H9 (cell line): ENCODE data around the gene ALOX12B. TPM values are rescaled to one million over a fixed set of nuclear protein-coding genes. Genes with fewer than 3 reads are reported as not detected.
A peak's percentile ranks its signal among the peaks of the same experiment; 100 is the strongest.

Experiments used
- DNase-seq: peaks from one replicate; pipeline ENCODE4 v3.0.0-alpha.2; 2017
- H2AFZ ChIP-seq: one replicate; pipeline ENCODE4 v1.6.1; 2013; ENCODE audit warnings: mild to moderate bottlenecking, low read length, control low read depth, moderate library complexity
- H2AK5ac ChIP-seq: 2 replicates; pipeline ENCODE4 v1.6.1; 2013; ENCODE audit warnings: low read length, control low read depth, mixed read lengths; ENCODE audit not compliant: insufficient read length
- H2BK120ac ChIP-seq: one replicate; pipeline ENCODE4 v1.6.1; 2013; ENCODE audit warnings: low read depth, mild to moderate bottlenecking, low read length, control low read depth, inconsistent platforms; ENCODE audit not compliant: poor library complexity, severe bottlenecking
- H2BK12ac ChIP-seq: 2 replicates; pipeline ENCODE4 v1.6.1; 2013; ENCODE audit warnings: low read length, control low read depth, mixed read lengths, low read depth; ENCODE audit not compliant: insufficient read length
- H2BK15ac ChIP-seq: 2 replicates; pipeline ENCODE4 v1.6.1; 2013; ENCODE audit warnings: low read depth, low read length, control low read depth
- H2BK20ac ChIP-seq: one replicate; pipeline ENCODE4 v1.6.1; 2013; ENCODE audit warnings: low read depth, mild to moderate bottlenecking, low read length, control low read depth, inconsistent platforms; ENCODE audit not compliant: poor library complexity, severe bottlenecking
- H2BK5ac ChIP-seq: 2 replicates; pipeline ENCODE4 v1.6.1; 2013; ENCODE audit warnings: low read length, control low read depth, mixed read lengths; ENCODE audit not compliant: insufficient read length
- H3K14ac ChIP-seq: 2 replicates; pipeline ENCODE4 v1.6.1; 2013; ENCODE audit warnings: low read length, control low read depth; ENCODE audit not compliant: insufficient read depth
- H3K18ac ChIP-seq: 2 replicates; pipeline ENCODE4 v1.6.1; 2013; ENCODE audit warnings: low read depth, mild to moderate bottlenecking, mixed read lengths, low read length, control low read depth; ENCODE audit not compliant: insufficient read length
- H3K23ac ChIP-seq: 2 replicates; pipeline ENCODE4 v1.6.1; 2013; ENCODE audit warnings: low read length, control low read depth, mixed read lengths, low read depth; ENCODE audit not compliant: insufficient read length
- H3K23me2 ChIP-seq: 2 replicates; pipeline ENCODE4 v1.6.1; 2013; ENCODE audit warnings: low read depth, mild to moderate bottlenecking, mixed read lengths, low read length, control low read depth; ENCODE audit not compliant: insufficient read length, poor library complexity, severe bottlenecking
- H3K27ac ChIP-seq: 2 replicates; pipeline ENCODE4 v1.5.1; 2013; ENCODE audit warnings: low read length, control low read depth, mixed read lengths, low read depth; ENCODE audit not compliant: insufficient read length
- H3K27me3 ChIP-seq: 2 replicates; pipeline ENCODE4 v1.6.1; 2013; ENCODE audit warnings: low read length, control low read depth, inconsistent platforms; ENCODE audit not compliant: insufficient read depth
- H3K4ac ChIP-seq: 2 replicates; pipeline ENCODE4 v1.6.1; 2013; ENCODE audit warnings: low read depth, mild to moderate bottlenecking, control low read depth, inconsistent platforms, low read length, moderate library complexity
- H3K4me1 ChIP-seq: 2 replicates; pipeline ENCODE4 v1.6.1; 2013; ENCODE audit warnings: low read length, control low read depth, inconsistent platforms; ENCODE audit not compliant: insufficient read depth
- H3K4me2 ChIP-seq: 2 replicates; pipeline ENCODE4 v1.6.1; 2013; ENCODE audit warnings: low read length, control low read depth, mixed read lengths; ENCODE audit not compliant: insufficient read length, insufficient read depth
- H3K56ac ChIP-seq: 2 replicates; pipeline ENCODE4 v1.6.1; 2013; ENCODE audit warnings: low read depth, mild to moderate bottlenecking, mixed read lengths, low read length, control low read depth; ENCODE audit not compliant: insufficient read length
- H3K79me1 ChIP-seq: 2 replicates; pipeline ENCODE4 v1.6.1; 2013; ENCODE audit warnings: low read depth, mild to moderate bottlenecking, moderate library complexity, low read length, control low read depth, inconsistent platforms; ENCODE audit not compliant: insufficient read depth, poor library complexity, severe bottlenecking
- H3K79me2 ChIP-seq: 2 replicates; pipeline ENCODE4 v1.6.1; 2013; ENCODE audit warnings: low read length, control low read depth, inconsistent platforms; ENCODE audit not compliant: insufficient read depth
- H3K9ac ChIP-seq: 2 replicates; pipeline ENCODE4 v1.6.1; 2013; ENCODE audit warnings: low read length, control low read depth, mixed read lengths; ENCODE audit not compliant: insufficient read length; ENCODE audit errors: extremely low read depth
- H3K9me3 ChIP-seq: one replicate; pipeline ENCODE4 v1.6.1; 2013; ENCODE audit warnings: low read depth, low read length, inconsistent platforms; ENCODE audit not compliant: control insufficient read depth
- H3T11ph ChIP-seq: one replicate; pipeline ENCODE4 v1.6.1; 2013; ENCODE audit warnings: mild to moderate bottlenecking, low read length, control low read depth, inconsistent platforms
- H4K20me1 ChIP-seq: one replicate; pipeline ENCODE4 v1.6.1; 2013; ENCODE audit not compliant: control insufficient read depth, insufficient read length, insufficient read depth
- H4K5ac ChIP-seq: 2 replicates; pipeline ENCODE4 v1.6.1; 2013; ENCODE audit warnings: low read depth, mild to moderate bottlenecking, mixed read lengths, low read length, control low read depth; ENCODE audit not compliant: insufficient read length
- H4K8ac ChIP-seq: replicated peaks from 2 replicates; pipeline ENCODE4 v1.6.1; 2013; ENCODE audit warnings: low read length, control low read depth, mixed read lengths, low read depth; ENCODE audit not compliant: insufficient read length
- H4K91ac ChIP-seq: 2 replicates; pipeline ENCODE4 v1.6.1; 2013; ENCODE audit warnings: low read depth, mild to moderate bottlenecking, moderate library complexity, mixed read lengths, low read length, control low read depth; ENCODE audit not compliant: insufficient read length
- H3K27ac Mint-ChIP-seq, 3 experiments: 2 replicates in 2 of 3; 3 replicates in 1 of 3; pipeline ENCODE4 v1.8.0; 2020 to 2021; ENCODE audit warnings: mixed read lengths in 3 of 3, mild to moderate bottlenecking in 1 of 3, moderate library complexity in 1 of 3
- H3K27me3 Mint-ChIP-seq: 2 replicates; pipeline ENCODE4 v1.8.0; 2021; ENCODE audit warnings: low read depth, mild to moderate bottlenecking, moderate library complexity, mixed read lengths
- H3K36me3 Mint-ChIP-seq, 3 experiments: 2 replicates in 2 of 3; 3 replicates in 1 of 3; pipeline ENCODE4 v1.8.0; 2020 to 2021; ENCODE audit warnings: low read depth in 3 of 3, mixed read lengths in 3 of 3; ENCODE audit not compliant: insufficient read depth in 1 of 3
- H3K4me1 Mint-ChIP-seq, 2 experiments: 2 replicates each; pipeline ENCODE4 v1.8.0; 2020; ENCODE audit warnings: mixed read lengths in 2 of 2
- H3K4me3 Mint-ChIP-seq, 2 experiments: 2 replicates in 1 of 2; 3 replicates in 1 of 2; pipeline ENCODE4 v1.8.0; 2020 to 2021; ENCODE audit warnings: mild to moderate bottlenecking in 2 of 2, mixed read lengths in 2 of 2, moderate library complexity in 1 of 2
- H3K9me3 Mint-ChIP-seq, 2 experiments: 2 replicates in 1 of 2; 3 replicates in 1 of 2; pipeline ENCODE4 v1.8.0; 2020; ENCODE audit warnings: mild to moderate bottlenecking in 2 of 2, mixed read lengths in 2 of 2, moderate library complexity in 1 of 2
- WGBS: extraction: QIAGEN DNeasy Blood & Tissue Kit; methylation state at CpG from one replicate; pipeline ENCODE4 v1.1.7; 2013; ENCODE audit warnings: missing lambda C conversion rate, low lambda C conversion rate, mixed read lengths; ENCODE audit not compliant: insufficient read length; ENCODE audit errors: extremely low coverage; 5-methylcytosine and 5-hydroxymethylcytosine counted together
- total RNA-seq: library from RNA; stranded (reverse); gene quantifications from 2 replicates; pipeline ENCODE4 v1.2.1, GENCODE V29; 2021
- TF ChIP-seq, protein P1 (sequence below): fragments of 200-600 bp; sonication (generic); conservative IDR thresholded peaks from 3 replicates; pipeline ENCODE4 v1.8.0; 2021; ENCODE audit warnings: antibody characterized with exemption, mild to moderate bottlenecking

ALOX12B gene
- total RNA-seq, 1 experiment from 2014 or later, result 1.2 TPM

DNA sequence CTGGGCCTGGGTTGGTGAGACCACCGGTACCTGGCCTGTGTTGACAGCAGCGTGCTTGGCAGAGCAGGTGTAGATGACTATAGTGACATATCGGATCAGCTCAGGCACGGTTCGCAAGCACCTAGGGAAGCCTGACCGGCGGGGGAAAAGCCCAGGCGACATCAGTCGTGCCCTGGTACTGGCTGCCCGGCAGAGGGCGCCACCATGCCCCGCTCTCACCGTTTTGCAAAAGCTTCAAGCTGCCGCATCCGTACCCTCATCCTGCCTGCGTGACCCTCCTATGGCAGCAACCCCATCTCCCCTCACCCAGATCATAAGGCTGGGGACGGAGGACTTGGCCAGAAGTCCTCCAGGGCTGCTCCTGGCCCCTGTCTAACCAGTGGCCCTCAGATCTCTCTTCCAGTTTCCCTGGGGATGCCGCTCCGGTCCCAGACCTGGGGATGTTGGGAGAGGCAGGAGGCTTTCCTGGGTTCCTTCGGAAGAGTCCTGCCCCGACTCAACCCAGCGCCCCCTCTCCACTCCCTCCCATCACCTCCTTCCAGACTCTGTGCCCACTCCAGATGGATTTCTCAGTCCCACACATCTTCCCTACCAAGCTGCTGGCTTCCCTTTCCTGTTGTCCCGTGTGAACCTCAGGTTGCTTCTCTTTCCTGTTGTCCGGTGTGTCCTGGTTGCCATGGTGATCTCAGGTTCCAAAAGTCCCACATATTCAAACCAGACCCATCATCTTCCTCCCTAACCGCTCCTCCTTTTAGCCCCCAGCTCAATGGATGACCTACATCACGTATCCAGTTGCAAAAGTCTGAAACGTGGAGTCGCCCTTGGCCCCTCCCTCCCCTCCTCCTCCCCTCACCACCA is 13.7 kb downstream of the ALOX12B start:
- Histone ChIP-seq H4K20me1 (no peaks in the 10 kb centered on the region), H3K79me1 (no peaks in the 10 kb centered on the region), H4K5ac (no peak overlapping the region), H3K9me3 (no peaks in the 10 kb centered on the region), H3K14ac (peak overlapping the region; percentile 53; the same call in 1 of the 2 replicates), H3K27me3 (peaks cover 46% of the 10 kb centered on the region), H2BK120ac (no peak overlapping the region), H2BK12ac (no peak overlapping the region), H3K4me2 (peak overlapping the region; percentile 74), H2AFZ (no peak overlapping the region), H3K4me1 (no peaks in the 10 kb centered on the region), H3K27ac (no peak overlapping the region), H2BK5ac (no peak overlapping the region), H3K79me2 (no peaks in the 10 kb centered on the region), H3K4ac (no peak overlapping the region), H3K18ac (peak overlapping the region; percentile 45), H4K91ac (no peak overlapping the region), H3K9ac (no peak overlapping the region), H4K8ac (no peak overlapping the region), H2BK15ac (no peak overlapping the region), H3K56ac (no peak overlapping the region), H3K23ac (no peak overlapping the region), H3T11ph (no peak overlapping the region), H2AK5ac (no peak overlapping the region), H3K23me2 (peaks cover 17% of the 10 kb centered on the region), H2BK20ac (no peak overlapping the region)
- WGBS, result no CpG with 5 or more reads among the region's 28 CpGs
- Mint-ChIP-seq H3K4me3 (peak overlapping the region; percentile 54 to 87), H3K27me3 (peaks cover 98% of the 10 kb centered on the region), H3K36me3 (peaks cover 0 to 2% (median 0%) of the 10 kb centered on the region in 3 experiments; a peak in 2 of 7 replicates), H3K4me1 (peaks cover 24 to 28% of the 10 kb centered on the region in 2 experiments), H3K9me3 (peaks cover 4 to 6% of the 10 kb centered on the region in 2 experiments; a peak in 4 of 5 replicates), H3K27ac (no peak overlapping the region)
- peak; percentile 94 for DNase-seq
- TF ChIP-seq, protein P1, sequence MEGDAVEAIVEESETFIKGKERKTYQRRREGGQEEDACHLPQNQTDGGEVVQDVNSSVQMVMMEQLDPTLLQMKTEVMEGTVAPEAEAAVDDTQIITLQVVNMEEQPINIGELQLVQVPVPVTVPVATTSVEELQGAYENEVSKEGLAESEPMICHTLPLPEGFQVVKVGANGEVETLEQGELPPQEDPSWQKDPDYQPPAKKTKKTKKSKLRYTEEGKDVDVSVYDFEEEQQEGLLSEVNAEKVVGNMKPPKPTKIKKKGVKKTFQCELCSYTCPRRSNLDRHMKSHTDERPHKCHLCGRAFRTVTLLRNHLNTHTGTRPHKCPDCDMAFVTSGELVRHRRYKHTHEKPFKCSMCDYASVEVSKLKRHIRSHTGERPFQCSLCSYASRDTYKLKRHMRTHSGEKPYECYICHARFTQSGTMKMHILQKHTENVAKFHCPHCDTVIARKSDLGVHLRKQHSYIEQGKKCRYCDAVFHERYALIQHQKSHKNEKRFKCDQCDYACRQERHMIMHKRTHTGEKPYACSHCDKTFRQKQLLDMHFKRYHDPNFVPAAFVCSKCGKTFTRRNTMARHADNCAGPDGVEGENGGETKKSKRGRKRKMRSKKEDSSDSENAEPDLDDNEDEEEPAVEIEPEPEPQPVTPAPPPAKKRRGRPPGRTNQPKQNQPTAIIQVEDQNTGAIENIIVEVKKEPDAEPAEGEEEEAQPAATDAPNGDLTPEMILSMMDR, result peak; percentile 97
